Stimulated activated naive CD8-positive, alpha-beta T cell treated with anti-CD3 and anti-CD28 coated beads, Interleukin-15, Interleukin-2, amounts not matched to agents 100 ng/mL and 50 ng/mL, for 24 hours (primary cell): ENCODE measurements around the gene STRN4.
"Not testable (repeated sequence)": the region's sequence is repeated elsewhere in the genome, so short reads cannot be mapped to it uniquely, and the experiment has no call there.

ENCODE experiments used
- H3K27ac Mint-ChIP-seq: one replicate; pipeline ENCODE4 v1.8.0; 2021; ENCODE audit warnings: mild to moderate bottlenecking, mixed read lengths
- H3K27me3 Mint-ChIP-seq: one replicate; pipeline ENCODE4 v1.8.0; 2021; ENCODE audit warnings: mixed read lengths
- H3K36me3 Mint-ChIP-seq: one replicate; pipeline ENCODE4 v1.8.0; 2021; ENCODE audit warnings: low read depth, mixed read lengths
- H3K4me1 Mint-ChIP-seq: one replicate; pipeline ENCODE4 v1.8.0; 2021; ENCODE audit warnings: low read depth, mixed read lengths
- H3K4me3 Mint-ChIP-seq: one replicate; pipeline ENCODE4 v1.8.0; 2021; ENCODE audit warnings: mild to moderate bottlenecking, mixed read lengths
- H3K9me3 Mint-ChIP-seq: one replicate; pipeline ENCODE4 v1.8.0; 2021; ENCODE audit warnings: mixed read lengths

Gene STRN4

DNA sequence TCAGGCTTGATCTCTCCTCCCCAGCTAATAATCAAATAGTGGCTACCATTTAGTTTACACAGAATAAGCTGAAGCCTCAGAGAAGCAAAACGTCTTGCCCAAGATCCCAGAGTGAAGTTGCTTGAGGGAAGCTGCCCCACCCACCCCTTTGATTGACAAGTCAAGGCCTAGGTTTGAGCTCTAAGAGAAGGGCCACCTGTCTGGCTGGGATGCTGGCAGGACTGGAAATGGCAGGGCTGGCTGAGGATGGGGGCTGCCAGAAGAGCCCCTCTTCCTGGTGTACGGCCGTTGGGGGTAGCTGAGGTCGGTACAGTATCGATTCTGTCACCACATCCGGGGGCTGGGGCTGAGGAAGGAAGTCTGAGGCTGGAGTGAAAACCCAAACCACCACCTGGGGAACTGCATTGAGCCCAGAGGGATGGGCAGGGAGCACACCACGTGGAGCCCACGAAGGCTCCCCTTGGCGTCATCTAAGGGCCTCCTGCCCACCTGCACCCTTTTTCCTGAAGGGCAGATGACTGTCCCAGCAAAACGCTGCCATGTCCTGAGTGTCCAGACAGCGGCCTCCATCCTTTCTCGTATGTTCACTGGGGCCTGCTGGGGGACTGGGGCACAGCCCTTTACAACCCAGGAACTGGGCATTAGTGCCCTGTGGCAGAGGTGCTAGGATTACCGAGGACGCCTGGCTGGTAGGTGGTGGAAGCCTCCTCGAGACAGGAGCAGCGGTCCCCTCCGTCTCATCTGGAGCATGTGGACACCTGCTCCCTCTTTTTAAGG lies 27.9 kb downstream of the STRN4 start:
- peaks cover 46% of the 10 kb centered on the region for H3K4me1 Mint-ChIP-seq
- H3K27ac Mint-ChIP-seq = peak overlapping the region; percentile 94
- H3K9me3 Mint-ChIP-seq = no peaks in the 10 kb centered on the region
- H3K4me3 Mint-ChIP-seq = peak overlapping the region; percentile 92
- H3K36me3 Mint-ChIP-seq = peaks cover 22% of the 10 kb centered on the region
- no peaks in the 10 kb centered on the region for H3K27me3 Mint-ChIP-seq

DNA sequence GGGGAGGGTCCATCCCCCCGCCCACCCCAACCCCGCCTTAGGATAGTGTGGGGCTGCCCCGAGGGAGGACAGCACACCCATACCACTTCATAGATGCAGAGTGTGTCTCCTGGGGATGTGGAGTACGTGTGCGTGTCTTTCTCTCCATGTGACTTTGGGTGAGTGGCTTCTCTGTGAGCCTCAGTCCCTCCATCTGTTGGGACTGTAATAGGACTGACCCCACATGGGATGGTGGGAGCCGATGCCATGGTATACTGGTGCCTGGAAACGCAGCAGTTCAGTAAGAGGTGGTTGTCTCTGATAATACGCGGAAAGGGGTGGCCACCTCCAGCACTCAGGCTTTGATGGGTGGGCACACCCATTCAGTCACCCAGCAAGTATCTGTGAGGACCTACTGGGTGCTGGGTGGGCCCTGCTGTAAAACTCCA lies 28.5 kb downstream of the STRN4 start:
- peak overlapping the region; percentile 92 for H3K4me3 Mint-ChIP-seq
- H3K4me1 Mint-ChIP-seq = peaks cover 46% of the 10 kb centered on the region
- no peaks in the 10 kb centered on the region for H3K9me3 Mint-ChIP-seq
- H3K27me3 Mint-ChIP-seq = no peaks in the 10 kb centered on the region
- H3K27ac Mint-ChIP-seq = peak overlapping the region; percentile 94
- H3K36me3 Mint-ChIP-seq = peaks cover 22% of the 10 kb centered on the region

DNA sequence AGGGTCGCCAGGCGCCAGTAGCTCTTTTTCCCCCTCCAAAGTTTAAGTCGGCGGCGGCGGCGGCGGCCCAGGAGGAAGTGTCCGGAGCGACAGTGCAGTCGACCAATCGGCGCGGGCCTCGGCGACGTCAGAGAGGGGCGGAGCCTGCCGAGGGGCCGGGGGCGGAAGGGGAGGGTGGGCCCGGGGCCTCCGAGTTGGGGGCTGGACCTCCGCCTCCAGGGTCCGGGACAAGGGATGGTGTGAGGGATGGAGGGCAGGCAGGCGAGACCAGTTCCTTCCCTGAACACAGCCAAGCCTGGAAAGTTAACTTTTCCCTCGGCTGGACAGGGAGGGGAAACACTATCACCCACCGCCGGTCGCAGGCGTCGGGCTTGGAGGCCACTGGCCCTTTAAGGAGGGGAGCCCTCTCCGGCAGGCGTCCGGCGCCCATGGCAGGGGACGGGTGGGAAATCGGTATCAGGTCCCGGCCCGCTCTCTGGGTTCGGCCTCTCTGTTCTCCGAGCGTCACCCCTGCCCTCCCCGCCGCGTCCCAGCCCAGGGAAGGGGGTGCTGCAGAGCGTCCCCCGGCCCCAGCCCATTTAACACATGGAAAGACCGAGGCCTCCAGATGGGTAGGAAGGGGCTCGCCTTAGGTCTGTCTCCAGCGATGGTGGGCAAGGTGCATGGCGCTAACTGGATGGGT lies 29.1 kb downstream of the STRN4 start, which contains the start of gene PRKD2:
Gene PRKD2 (minus strand): TSS at position 81 of the 682 bp plus-strand sequence. CDS start 744 bp downstream, outside the sequence.
- no peaks in the 10 kb centered on the region for H3K9me3 Mint-ChIP-seq
- peaks cover 45% of the 10 kb centered on the region for H3K4me1 Mint-ChIP-seq
- peaks cover 21% of the 10 kb centered on the region for H3K36me3 Mint-ChIP-seq
- no peaks in the 10 kb centered on the region for H3K27me3 Mint-ChIP-seq
- peak within 1 kb of the TSS; percentile 94 for H3K27ac Mint-ChIP-seq
- peak within 1 kb of the TSS; percentile 92 for H3K4me3 Mint-ChIP-seq

DNA sequence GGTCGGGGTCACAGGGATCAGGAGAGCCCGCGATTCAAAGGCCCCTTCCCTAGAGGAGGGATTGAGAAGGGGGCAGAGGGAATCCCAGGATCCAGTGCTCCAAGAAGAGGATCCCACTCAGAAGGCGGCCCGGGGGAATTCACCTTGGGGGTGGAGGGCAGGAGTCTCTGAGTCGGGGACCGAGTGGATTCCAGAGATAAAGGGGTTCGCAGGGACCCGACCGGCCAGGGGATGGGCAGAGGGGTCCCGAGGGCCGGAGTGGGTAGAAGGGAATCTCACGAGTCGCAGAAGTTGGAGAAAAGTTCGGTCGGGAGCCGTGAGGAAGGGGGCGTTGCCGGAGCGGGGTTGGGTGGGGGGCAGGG lies 29.6 kb downstream of the STRN4 start:
- peaks cover 42% of the 10 kb centered on the region for H3K4me1 Mint-ChIP-seq

DNA sequence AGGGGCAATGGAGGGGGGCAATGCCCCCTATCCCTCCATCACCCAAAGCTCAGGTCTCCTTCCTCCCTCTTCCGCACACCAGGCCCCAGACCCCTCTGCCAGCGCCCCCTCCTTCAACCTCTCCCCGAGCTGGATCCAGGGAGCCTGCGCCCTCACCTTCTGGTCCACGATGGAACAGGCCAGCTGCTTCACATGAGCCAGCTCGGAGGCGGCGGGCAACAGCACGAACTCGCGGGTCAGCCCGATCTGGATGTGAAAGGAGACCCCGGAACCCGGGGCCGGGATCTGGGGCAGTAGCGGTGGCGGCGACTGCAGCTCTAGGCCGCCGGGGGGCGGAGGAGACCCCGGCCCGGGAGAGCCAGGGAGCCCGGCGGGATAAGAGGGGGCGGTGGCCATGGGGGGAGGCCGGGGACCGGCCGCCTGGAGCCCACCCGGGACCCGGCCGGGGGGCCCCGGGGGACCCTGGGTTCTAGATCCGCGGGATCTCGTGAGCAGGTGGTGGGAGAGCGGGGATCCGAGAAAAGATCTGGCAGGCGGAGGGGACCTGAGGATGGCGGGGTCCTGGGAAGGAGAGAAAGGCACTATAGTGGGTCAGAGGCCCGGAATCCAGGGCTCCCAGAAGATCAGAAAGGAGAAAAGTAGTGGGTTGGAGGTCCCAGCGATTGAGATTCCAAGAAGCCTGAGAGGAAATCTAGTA lies 30.1 kb downstream of the STRN4 start:
- no peaks in the 10 kb centered on the region for H3K27me3 Mint-ChIP-seq
- peak overlapping the region; percentile 89 for H3K27ac Mint-ChIP-seq
- peaks cover 42% of the 10 kb centered on the region for H3K4me1 Mint-ChIP-seq
- peak overlapping the region; percentile 92 for H3K4me3 Mint-ChIP-seq
- peaks cover 18% of the 10 kb centered on the region for H3K36me3 Mint-ChIP-seq
- H3K9me3 Mint-ChIP-seq = no peaks in the 10 kb centered on the region

More for the DNA sequence above, 29.6 kb downstream of the STRN4 start:
- Mint-ChIP-seq H3K27me3 (no peaks in the 10 kb centered on the region), H3K27ac (peak overlapping the region; percentile 89), H3K4me3 (peak overlapping the region; percentile 92), H3K9me3 (no peaks in the 10 kb centered on the region), H3K36me3 (peaks cover 17% of the 10 kb centered on the region)

DNA sequence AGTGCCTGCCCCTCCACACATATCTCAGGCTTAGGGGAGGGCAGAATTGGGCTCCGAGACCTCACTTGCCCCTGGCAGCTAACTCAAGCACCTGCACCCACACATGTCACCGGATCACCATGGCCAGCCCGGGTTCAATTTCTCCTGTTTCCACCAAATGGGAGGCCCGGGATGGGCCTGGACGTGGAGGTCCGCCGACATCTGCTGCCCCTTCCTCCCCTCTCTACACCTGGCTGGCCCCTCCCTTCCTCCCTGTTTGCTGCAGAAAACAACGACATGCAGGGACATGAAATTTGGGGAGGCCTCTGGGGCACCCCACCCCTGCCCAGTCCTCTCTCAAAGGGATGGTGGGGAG lies 30.7 kb downstream of the STRN4 start:
- Mint-ChIP-seq H3K4me1 (peaks cover 39% of the 10 kb centered on the region), H3K4me3 (peak overlapping the region; percentile 92), H3K36me3 (peaks cover 17% of the 10 kb centered on the region), H3K9me3 (no peaks in the 10 kb centered on the region), H3K27ac (peak overlapping the region; percentile 89), H3K27me3 (no peaks in the 10 kb centered on the region)

DNA sequence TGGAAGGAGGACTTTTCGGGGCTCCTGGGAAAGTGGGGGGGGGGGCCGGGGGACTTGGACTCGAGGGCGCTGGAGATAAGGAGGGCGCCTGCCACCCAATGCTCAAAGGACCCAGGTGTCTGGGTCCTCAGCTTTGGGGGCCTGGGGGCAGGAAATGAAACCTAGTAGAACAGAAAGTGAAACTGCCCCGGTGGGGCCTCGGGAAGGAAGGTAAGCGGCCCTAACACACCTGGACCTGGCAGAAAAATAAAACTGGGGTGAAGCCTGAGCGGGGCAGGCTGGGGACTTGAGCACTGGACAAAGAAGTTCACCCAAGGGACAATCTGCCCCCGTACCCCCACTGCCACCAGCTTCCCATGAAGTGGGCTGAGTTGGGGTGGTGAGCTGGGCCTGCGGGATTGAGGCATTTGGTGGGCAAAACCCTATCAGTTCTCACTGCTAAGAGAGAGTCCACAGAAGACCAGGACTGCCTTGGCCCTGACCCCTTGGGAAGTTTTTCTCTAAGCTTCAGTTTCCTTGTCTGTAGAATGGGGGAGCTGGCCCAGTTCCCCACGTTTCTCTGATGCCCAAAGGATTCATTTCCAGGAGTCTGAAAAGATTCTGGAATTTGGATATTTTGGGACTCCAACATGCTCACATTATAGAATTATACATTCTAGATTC lies 31.7 kb downstream of the STRN4 start:
- Mint-ChIP-seq H3K27me3 (no peaks in the 10 kb centered on the region), H3K27ac (peak overlapping the region; percentile 89), H3K36me3 (peaks cover 18% of the 10 kb centered on the region), H3K9me3 (no peaks in the 10 kb centered on the region), H3K4me1 (peaks cover 36% of the 10 kb centered on the region), H3K4me3 (peak overlapping the region; percentile 92)

DNA sequence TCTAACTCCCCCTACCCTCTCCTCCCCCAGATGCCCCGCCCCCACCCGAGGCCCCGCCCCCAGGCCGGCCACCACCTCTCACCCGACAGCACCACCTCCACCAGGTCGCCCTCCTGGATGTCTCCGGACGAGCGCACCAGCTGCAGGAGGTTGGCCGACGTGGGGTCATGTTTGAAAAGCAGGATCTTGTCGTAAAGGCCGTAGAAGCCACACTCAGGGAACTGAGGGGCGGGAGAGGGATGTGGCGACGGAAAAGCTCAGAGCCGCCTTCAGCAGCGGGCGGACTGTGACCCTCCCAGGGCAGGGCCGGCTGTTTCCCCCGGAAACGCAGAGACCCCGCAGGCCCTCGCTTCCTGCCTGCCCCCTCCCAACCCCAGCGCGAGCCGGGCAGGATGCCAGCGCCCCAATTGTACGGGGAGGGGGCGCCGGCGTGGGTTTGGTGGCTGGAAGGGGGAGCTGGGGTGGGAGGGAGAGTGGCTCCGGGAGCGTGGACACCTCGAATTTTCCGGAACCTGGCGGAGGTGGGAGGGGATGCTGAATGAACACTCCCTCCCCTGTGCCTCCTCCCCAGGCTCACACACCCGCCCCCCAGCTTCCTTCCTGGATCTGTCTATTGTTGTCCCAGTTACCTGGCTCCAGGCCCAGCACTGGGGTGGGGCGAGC lies 32.3 kb downstream of the STRN4 start:
- Mint-ChIP-seq H3K4me3 (peak overlapping the region; percentile 92), H3K36me3 (peaks cover 13% of the 10 kb centered on the region), H3K27me3 (no peaks in the 10 kb centered on the region), H3K27ac (peak overlapping the region; percentile 89), H3K9me3 (no peaks in the 10 kb centered on the region), H3K4me1 (peaks cover 29% of the 10 kb centered on the region)

DNA sequence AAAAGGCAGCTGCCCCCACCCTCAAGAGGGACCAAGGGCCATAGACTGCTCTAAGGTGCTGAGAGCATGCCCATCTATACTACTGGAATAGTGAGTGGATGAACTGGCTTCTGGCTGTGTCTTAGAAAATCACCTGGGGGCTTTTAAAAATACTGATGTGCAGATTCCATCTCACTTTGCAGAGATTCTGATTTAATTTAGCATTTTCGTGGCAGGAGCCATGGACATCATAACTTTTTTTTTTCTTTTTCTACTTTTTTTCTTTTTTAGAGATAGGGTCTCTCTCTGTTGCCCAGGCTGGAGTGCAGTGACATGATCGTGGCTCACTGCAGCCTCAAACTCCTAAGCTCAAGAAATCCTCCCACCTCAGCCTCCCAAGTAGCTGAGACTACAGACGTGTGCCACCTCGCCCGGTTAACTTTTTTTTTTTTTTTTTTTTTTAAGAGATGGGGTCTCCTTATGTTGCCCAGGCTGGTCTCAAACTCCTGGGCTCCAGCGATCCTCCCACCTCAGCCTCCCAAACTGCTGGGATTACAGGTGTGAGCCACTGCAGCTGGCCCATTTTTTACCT lies 33.4 kb downstream of the STRN4 start:
- H3K4me3 Mint-ChIP-seq, H3K9me3 Mint-ChIP-seq, H3K27me3 Mint-ChIP-seq: not testable (repeated sequence)
- H3K4me1 Mint-ChIP-seq = peaks cover 19% of the 10 kb centered on the region
- H3K36me3 Mint-ChIP-seq = peaks cover 17% of the 10 kb centered on the region
- peak overlapping the region; percentile 89 for H3K27ac Mint-ChIP-seq

DNA sequence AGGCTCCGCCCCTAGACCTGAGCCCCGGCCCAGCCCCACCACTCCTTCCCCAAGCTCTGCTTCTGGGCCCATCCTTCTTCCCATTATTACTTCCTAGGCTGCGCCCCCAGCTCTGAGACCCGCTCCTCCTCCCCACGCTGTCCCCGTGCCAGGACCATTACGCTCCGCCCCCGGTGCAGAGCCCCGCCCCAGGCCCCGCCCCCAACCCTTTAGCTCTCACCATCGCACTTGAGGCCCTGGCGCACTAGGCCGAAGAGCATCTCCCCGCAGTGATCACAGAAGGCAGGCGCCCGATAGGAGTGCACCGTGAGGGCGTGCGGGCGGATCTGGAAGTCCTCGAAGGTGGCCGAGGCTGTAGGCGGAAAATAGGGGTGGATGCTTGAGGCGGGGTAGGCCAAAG lies 35.6 kb downstream of the STRN4 start:
- Mint-ChIP-seq H3K27ac (no peak overlapping the region), H3K4me3 (no peak overlapping the region), H3K4me1 (peaks cover 15% of the 10 kb centered on the region), H3K27me3 (no peaks in the 10 kb centered on the region), H3K36me3 (peaks cover 31% of the 10 kb centered on the region), H3K9me3 (no peaks in the 10 kb centered on the region)

DNA sequence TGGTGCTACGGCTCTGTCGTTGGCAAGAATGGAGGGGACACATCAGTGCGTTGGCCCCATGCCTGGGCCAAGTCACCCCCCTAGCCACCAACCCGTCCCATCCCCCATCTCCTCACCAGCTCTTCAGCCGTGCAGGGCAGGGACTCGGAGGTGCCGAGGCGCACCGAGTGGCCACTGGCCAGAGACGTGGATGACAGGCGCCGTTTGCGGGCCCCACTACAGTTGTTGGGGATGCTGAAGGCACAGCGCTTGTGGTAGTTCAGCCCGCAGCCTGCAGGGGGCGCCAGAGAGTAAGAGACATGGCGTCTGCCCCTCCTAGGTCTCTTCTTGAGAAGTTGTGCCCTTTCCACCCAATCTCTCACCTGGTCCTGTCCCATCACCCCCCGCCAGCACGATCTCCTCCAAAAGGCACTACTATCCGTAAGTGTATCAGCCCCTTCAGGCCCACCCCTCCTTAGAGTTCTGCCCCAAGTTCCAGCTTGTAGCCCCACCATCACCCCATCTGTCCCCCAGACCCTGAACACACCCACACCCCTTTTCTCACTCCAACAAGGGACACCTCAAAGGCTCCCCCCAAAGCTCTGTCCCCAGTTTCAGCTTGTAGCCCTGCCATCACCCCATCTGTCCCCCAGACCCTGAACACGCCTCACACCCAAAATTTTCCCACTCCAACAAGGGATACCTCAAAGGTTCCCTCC lies 41.7 kb downstream of the STRN4 start:
- Mint-ChIP-seq H3K36me3 (peaks cover 38% of the 10 kb centered on the region), H3K27me3 (no peaks in the 10 kb centered on the region), H3K4me3 (no peak overlapping the region), H3K9me3 (no peaks in the 10 kb centered on the region), H3K4me1 (no peaks in the 10 kb centered on the region), H3K27ac (no peak overlapping the region)

DNA sequence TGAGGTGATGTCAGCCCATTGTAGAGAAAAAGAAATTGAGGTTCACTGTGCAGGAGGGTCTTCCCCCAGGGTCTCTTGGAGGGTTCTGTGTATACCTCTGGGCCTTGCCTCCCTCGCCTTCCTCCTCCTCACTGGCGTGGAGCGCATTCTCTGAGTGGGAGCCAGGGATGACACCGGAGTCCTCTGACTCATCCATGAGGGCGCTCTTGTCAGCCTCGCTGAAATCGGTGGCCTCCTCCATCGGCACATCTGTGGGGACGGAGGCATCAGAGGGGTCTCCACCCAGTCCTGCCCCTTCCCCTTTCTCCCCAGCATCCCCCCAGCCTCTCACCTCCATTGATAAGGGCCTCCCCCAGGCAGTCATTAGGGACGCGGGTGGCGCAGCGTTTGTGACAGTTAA lies 45.5 kb downstream of the STRN4 start:
- Mint-ChIP-seq H3K4me3 (no peak overlapping the region), H3K27me3 (no peaks in the 10 kb centered on the region), H3K27ac (no peak overlapping the region), H3K4me1 (no peaks in the 10 kb centered on the region), H3K9me3 (no peaks in the 10 kb centered on the region), H3K36me3 (peaks cover 46% of the 10 kb centered on the region)

DNA sequence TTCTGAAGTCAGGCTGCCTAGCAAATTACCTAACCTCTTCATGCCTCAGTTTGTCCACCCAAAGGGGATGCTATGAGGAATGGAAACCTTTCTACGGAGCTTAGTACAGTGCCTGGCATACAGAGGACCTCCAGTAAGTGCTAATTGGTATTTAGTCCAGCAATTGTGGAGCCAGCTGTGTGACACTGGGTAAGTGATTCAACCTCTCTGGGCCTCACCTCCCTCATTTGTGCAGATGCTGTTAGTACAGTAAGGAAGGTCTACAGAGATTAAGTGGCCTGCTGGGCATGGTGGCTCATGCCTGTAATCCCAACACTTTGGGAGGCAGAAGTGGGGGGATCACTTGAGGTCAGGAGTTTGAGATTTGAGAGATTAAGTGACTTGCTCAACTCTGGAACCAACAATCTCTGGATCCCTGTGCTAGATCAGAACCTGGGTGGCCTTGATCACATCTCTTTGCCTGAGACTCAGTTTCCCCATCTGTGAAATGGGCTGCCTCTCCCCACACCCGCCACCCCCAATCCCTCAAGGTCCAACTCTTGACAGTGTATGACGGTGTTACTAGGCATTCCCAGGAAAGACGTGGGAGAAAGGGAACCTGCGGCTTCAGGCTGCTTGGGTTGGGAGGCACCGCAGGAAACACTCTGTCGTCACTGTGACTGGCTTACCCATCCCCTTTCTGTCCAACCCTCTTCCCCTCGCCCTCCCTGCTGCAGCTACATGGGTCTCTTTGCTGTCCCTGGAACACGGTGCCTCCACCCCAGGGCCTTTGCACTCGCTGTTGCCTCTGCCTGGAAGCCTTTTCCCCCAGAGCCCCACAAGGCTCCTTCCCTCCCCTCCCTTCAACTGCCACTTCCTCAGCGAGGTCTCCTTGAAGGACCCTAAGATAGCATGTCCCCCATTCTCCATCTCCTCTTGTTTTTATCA lies 47.6 kb downstream of the STRN4 start:
- Mint-ChIP-seq H3K27me3 (no peaks in the 10 kb centered on the region), H3K36me3 (peaks cover 51% of the 10 kb centered on the region), H3K4me1 (no peaks in the 10 kb centered on the region), H3K4me3 (no peak overlapping the region), H3K27ac (no peak overlapping the region), H3K9me3 (no peaks in the 10 kb centered on the region)
